HCT116 (cell line): ENCODE data around the gene NEK8.

Experiments
- ATF3 ChIP-seq: IDR thresholded peaks from 2 replicates; pipeline ENCODE4 v1.6.1; 2012
- CTCF ChIP-seq, 3 experiments: fragments of 200-600 bp in 1 of 3; sonication (generic) in 1 of 3; IDR thresholded peaks in 2 of 3; conservative IDR thresholded peaks in 1 of 3; 2 replicates each; pipeline ENCODE4 v1.5.1; 2012 to 2017; ENCODE audit warnings: low read depth in 2 of 3, low read length in 2 of 3, antibody characterized with exemption in 1 of 3, borderline replicate concordance in 1 of 3, control low read depth in 1 of 3, mild to moderate bottlenecking in 1 of 3, mixed read lengths in 1 of 3, mixed run types in 1 of 3, moderate library complexity in 1 of 3; ENCODE audit not compliant: insufficient read depth in 1 of 3
- ELF1 ChIP-seq: IDR thresholded peaks from 2 replicates; pipeline ENCODE4 v1.6.1; 2012; ENCODE audit warnings: low read depth, borderline replicate concordance
- EZH2 ChIP-seq: fragments of 200-600 bp; sonication (generic); IDR thresholded peaks from 2 replicates; pipeline ENCODE4 v1.6.1; 2017; ENCODE audit warnings: antibody characterized with exemption, mixed run types
- POLR2A ChIP-seq: IDR thresholded peaks from 2 replicates; pipeline ENCODE4 v1.7.0; 2011; ENCODE audit warnings: borderline replicate concordance; ENCODE audit not compliant: insufficient read depth, insufficient read length; ENCODE audit errors: extremely low read depth
- POLR2AphosphoS5 ChIP-seq: IDR thresholded peaks from 2 replicates; pipeline ENCODE4 v1.6.1; 2011; ENCODE audit warnings: mild to moderate bottlenecking, low read depth, low read length, moderate library complexity
- REST ChIP-seq: IDR thresholded peaks from 2 replicates; pipeline ENCODE4 v1.6.1; 2012; ENCODE audit warnings: low read depth
- SIN3A ChIP-seq: IDR thresholded peaks from 2 replicates; pipeline ENCODE4 v1.6.1; 2012; ENCODE audit warnings: low read depth
- SRF ChIP-seq: IDR thresholded peaks from 2 replicates; pipeline ENCODE4 v1.6.1; 2012; ENCODE audit warnings: low read depth
- YY1 ChIP-seq: IDR thresholded peaks from 2 replicates; pipeline ENCODE4 v1.6.1; 2011; ENCODE audit warnings: low read length, low read depth, moderate library complexity, mild to moderate bottlenecking; ENCODE audit not compliant: insufficient replicate concordance; ENCODE audit errors: extremely low read depth
- ZFX ChIP-seq: fragments of 450-650 bp; IDR thresholded peaks from 2 replicates; pipeline ENCODE4 v1.6.1; 2017
- TF ChIP-seq, protein P1 (sequence below): IDR thresholded peaks from 2 replicates; pipeline ENCODE4 v1.6.1; 2012
- TF ChIP-seq, protein P2 (sequence below): IDR thresholded peaks from 2 replicates; pipeline ENCODE4 v1.6.1; 2011; ENCODE audit warnings: mild to moderate bottlenecking, low read length, moderate library complexity; ENCODE audit not compliant: insufficient replicate concordance; ENCODE audit errors: extremely low read depth

- TF ChIP-seq POLR2A (no peak), CTCF (IDR thresholded peaks at IDR 0.05 in 2 of 3, conservative IDR thresholded peaks at IDR 0.05 in 1 of 3; ENCODE audit: borderline replicate concordance in 1 of 3, insufficient read depth in 1 of 3, low read depth in 2 of 3, low read length in 2 of 3) (no peak), REST (no peak), SRF (no peak), POLR2AphosphoS5 (no peak), SIN3A (no peak), ATF3 (no peak), YY1 (no peak), EZH2 (no peak), ELF1 (no peak), ZFX (no peak)
- TF ChIP-seq, protein P1, sequence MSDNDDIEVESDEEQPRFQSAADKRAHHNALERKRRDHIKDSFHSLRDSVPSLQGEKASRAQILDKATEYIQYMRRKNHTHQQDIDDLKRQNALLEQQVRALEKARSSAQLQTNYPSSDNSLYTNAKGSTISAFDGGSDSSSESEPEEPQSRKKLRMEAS, result no peak
- TF ChIP-seq, protein P2, sequence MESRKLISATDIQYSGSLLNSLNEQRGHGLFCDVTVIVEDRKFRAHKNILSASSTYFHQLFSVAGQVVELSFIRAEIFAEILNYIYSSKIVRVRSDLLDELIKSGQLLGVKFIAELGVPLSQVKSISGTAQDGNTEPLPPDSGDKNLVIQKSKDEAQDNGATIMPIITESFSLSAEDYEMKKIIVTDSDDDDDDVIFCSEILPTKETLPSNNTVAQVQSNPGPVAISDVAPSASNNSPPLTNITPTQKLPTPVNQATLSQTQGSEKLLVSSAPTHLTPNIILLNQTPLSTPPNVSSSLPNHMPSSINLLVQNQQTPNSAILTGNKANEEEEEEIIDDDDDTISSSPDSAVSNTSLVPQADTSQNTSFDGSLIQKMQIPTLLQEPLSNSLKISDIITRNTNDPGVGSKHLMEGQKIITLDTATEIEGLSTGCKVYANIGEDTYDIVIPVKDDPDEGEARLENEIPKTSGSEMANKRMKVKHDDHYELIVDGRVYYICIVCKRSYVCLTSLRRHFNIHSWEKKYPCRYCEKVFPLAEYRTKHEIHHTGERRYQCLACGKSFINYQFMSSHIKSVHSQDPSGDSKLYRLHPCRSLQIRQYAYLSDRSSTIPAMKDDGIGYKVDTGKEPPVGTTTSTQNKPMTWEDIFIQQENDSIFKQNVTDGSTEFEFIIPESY, result no peak
Measured at GRCh38 chr17:28705728-28706334, 22.8 kb upstream of the NEK8 start.
